HepG2 (cell line): ENCODE measurements around the gene PKLR.

Experiments
- HNF4G ChIP-seq, 2 experiments: sonication (generic) in 1 of 2; formaldehyde crosslinking in 1 of 2; IDR thresholded peaks; 2 replicates each; pipeline versions ENCODE4 v1.4.0 to v1.6.1; 2011 to 2020; ENCODE audit warnings: borderline replicate concordance in 2 of 2, low read depth in 2 of 2, mild to moderate bottlenecking in 2 of 2, low read length in 1 of 2, missing genetic modification reagents in 1 of 2, moderate library complexity in 1 of 2
- RAD21 ChIP-seq: fragments of 450-650 bp; formaldehyde crosslinking; IDR thresholded peaks from 2 replicates; pipeline ENCODE4 v1.5.0; 2020; ENCODE audit warnings: mild to moderate bottlenecking
- ZFX ChIP-seq: sonication (generic); formaldehyde crosslinking; IDR thresholded peaks from 2 replicates; pipeline ENCODE4 v1.4.0; 2020; ENCODE audit warnings: mild to moderate bottlenecking, low read depth, missing genetic modification reagents, moderate library complexity

DNA sequence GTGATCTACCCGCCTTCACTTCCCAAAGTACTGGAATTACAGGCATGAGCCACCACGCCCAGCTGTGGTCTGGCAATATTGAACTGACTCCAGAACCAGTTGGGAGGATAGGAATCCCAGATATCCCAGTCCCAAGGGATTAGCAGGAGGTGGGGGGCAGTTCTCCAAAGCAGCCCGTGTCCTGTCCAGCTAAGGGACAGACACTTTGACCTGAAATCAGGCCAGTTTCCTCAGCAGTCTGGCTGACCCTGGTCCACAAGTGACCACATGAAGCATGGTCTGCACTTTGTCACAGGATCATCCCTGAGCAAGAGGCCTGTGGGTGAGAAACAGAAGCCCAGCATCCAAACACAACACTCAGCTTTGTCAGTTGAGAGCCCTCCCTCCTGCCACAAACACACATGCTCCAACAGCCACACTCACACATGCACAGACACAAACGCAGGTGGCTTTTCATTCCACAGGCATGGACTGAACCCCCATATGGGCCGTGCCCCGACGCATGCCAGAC is 4.7 kb upstream of the PKLR start:
- TF ChIP-seq ZFX (CRISPR knock-in tag), result peak; percentile 62
- no peak for TF ChIP-seq HNF4G (IDR thresholded peaks at IDR 0.05; ENCODE audit: borderline replicate concordance, low read depth, low read length)
- no peak for TF ChIP-seq HNF4G (CRISPR knock-in tag; IDR thresholded peaks at IDR 0.05; ENCODE audit: borderline replicate concordance, low read depth)
- TF ChIP-seq RAD21, result no peak
